H9 (cell line): ENCODE results near the gene SLC34A1. TPM values are rescaled to one million over a fixed set of nuclear protein-coding genes. Genes with fewer than 3 reads are reported as not detected.

ENCODE experiments used
- DNase-seq: peaks from one replicate; pipeline ENCODE4 v3.0.0-alpha.2; 2017
- H2AFZ ChIP-seq: one replicate; pipeline ENCODE4 v1.6.1; 2013; ENCODE audit warnings: mild to moderate bottlenecking, low read length, control low read depth, moderate library complexity
- H2AK5ac ChIP-seq: 2 replicates; pipeline ENCODE4 v1.6.1; 2013; ENCODE audit warnings: low read length, control low read depth, mixed read lengths; ENCODE audit not compliant: insufficient read length
- H2BK120ac ChIP-seq: one replicate; pipeline ENCODE4 v1.6.1; 2013; ENCODE audit warnings: low read depth, mild to moderate bottlenecking, low read length, control low read depth, inconsistent platforms; ENCODE audit not compliant: poor library complexity, severe bottlenecking
- H2BK12ac ChIP-seq: 2 replicates; pipeline ENCODE4 v1.6.1; 2013; ENCODE audit warnings: low read length, control low read depth, mixed read lengths, low read depth; ENCODE audit not compliant: insufficient read length
- H2BK15ac ChIP-seq: 2 replicates; pipeline ENCODE4 v1.6.1; 2013; ENCODE audit warnings: low read depth, low read length, control low read depth
- H2BK20ac ChIP-seq: one replicate; pipeline ENCODE4 v1.6.1; 2013; ENCODE audit warnings: low read depth, mild to moderate bottlenecking, low read length, control low read depth, inconsistent platforms; ENCODE audit not compliant: poor library complexity, severe bottlenecking
- H2BK5ac ChIP-seq: 2 replicates; pipeline ENCODE4 v1.6.1; 2013; ENCODE audit warnings: low read length, control low read depth, mixed read lengths; ENCODE audit not compliant: insufficient read length
- H3K14ac ChIP-seq: 2 replicates; pipeline ENCODE4 v1.6.1; 2013; ENCODE audit warnings: low read length, control low read depth; ENCODE audit not compliant: insufficient read depth
- H3K18ac ChIP-seq: 2 replicates; pipeline ENCODE4 v1.6.1; 2013; ENCODE audit warnings: low read depth, mild to moderate bottlenecking, mixed read lengths, low read length, control low read depth; ENCODE audit not compliant: insufficient read length
- H3K23ac ChIP-seq: 2 replicates; pipeline ENCODE4 v1.6.1; 2013; ENCODE audit warnings: low read length, control low read depth, mixed read lengths, low read depth; ENCODE audit not compliant: insufficient read length
- H3K23me2 ChIP-seq: 2 replicates; pipeline ENCODE4 v1.6.1; 2013; ENCODE audit warnings: low read depth, mild to moderate bottlenecking, mixed read lengths, low read length, control low read depth; ENCODE audit not compliant: insufficient read length, poor library complexity, severe bottlenecking
- H3K27ac ChIP-seq: 2 replicates; pipeline ENCODE4 v1.5.1; 2013; ENCODE audit warnings: low read length, control low read depth, mixed read lengths, low read depth; ENCODE audit not compliant: insufficient read length
- H3K27me3 ChIP-seq: 2 replicates; pipeline ENCODE4 v1.6.1; 2013; ENCODE audit warnings: low read length, control low read depth, inconsistent platforms; ENCODE audit not compliant: insufficient read depth
- H3K4ac ChIP-seq: 2 replicates; pipeline ENCODE4 v1.6.1; 2013; ENCODE audit warnings: low read depth, mild to moderate bottlenecking, control low read depth, inconsistent platforms, low read length, moderate library complexity
- H3K4me1 ChIP-seq: 2 replicates; pipeline ENCODE4 v1.6.1; 2013; ENCODE audit warnings: low read length, control low read depth, inconsistent platforms; ENCODE audit not compliant: insufficient read depth
- H3K4me2 ChIP-seq: 2 replicates; pipeline ENCODE4 v1.6.1; 2013; ENCODE audit warnings: low read length, control low read depth, mixed read lengths; ENCODE audit not compliant: insufficient read length, insufficient read depth
- H3K56ac ChIP-seq: 2 replicates; pipeline ENCODE4 v1.6.1; 2013; ENCODE audit warnings: low read depth, mild to moderate bottlenecking, mixed read lengths, low read length, control low read depth; ENCODE audit not compliant: insufficient read length
- H3K79me1 ChIP-seq: 2 replicates; pipeline ENCODE4 v1.6.1; 2013; ENCODE audit warnings: low read depth, mild to moderate bottlenecking, moderate library complexity, low read length, control low read depth, inconsistent platforms; ENCODE audit not compliant: insufficient read depth, poor library complexity, severe bottlenecking
- H3K79me2 ChIP-seq: 2 replicates; pipeline ENCODE4 v1.6.1; 2013; ENCODE audit warnings: low read length, control low read depth, inconsistent platforms; ENCODE audit not compliant: insufficient read depth
- H3K9ac ChIP-seq: 2 replicates; pipeline ENCODE4 v1.6.1; 2013; ENCODE audit warnings: low read length, control low read depth, mixed read lengths; ENCODE audit not compliant: insufficient read length; ENCODE audit errors: extremely low read depth
- H3K9me3 ChIP-seq: one replicate; pipeline ENCODE4 v1.6.1; 2013; ENCODE audit warnings: low read depth, low read length, inconsistent platforms; ENCODE audit not compliant: control insufficient read depth
- H3T11ph ChIP-seq: one replicate; pipeline ENCODE4 v1.6.1; 2013; ENCODE audit warnings: mild to moderate bottlenecking, low read length, control low read depth, inconsistent platforms
- H4K20me1 ChIP-seq: one replicate; pipeline ENCODE4 v1.6.1; 2013; ENCODE audit not compliant: control insufficient read depth, insufficient read length, insufficient read depth
- H4K5ac ChIP-seq: 2 replicates; pipeline ENCODE4 v1.6.1; 2013; ENCODE audit warnings: low read depth, mild to moderate bottlenecking, mixed read lengths, low read length, control low read depth; ENCODE audit not compliant: insufficient read length
- H4K8ac ChIP-seq: replicated peaks from 2 replicates; pipeline ENCODE4 v1.6.1; 2013; ENCODE audit warnings: low read length, control low read depth, mixed read lengths, low read depth; ENCODE audit not compliant: insufficient read length
- H4K91ac ChIP-seq: 2 replicates; pipeline ENCODE4 v1.6.1; 2013; ENCODE audit warnings: low read depth, mild to moderate bottlenecking, moderate library complexity, mixed read lengths, low read length, control low read depth; ENCODE audit not compliant: insufficient read length
- H3K27ac Mint-ChIP-seq, 3 experiments: 2 replicates in 2 of 3; 3 replicates in 1 of 3; pipeline ENCODE4 v1.8.0; 2020 to 2021; ENCODE audit warnings: mixed read lengths in 3 of 3, mild to moderate bottlenecking in 1 of 3, moderate library complexity in 1 of 3
- H3K27me3 Mint-ChIP-seq: 2 replicates; pipeline ENCODE4 v1.8.0; 2021; ENCODE audit warnings: low read depth, mild to moderate bottlenecking, moderate library complexity, mixed read lengths
- H3K36me3 Mint-ChIP-seq, 3 experiments: 2 replicates in 2 of 3; 3 replicates in 1 of 3; pipeline ENCODE4 v1.8.0; 2020 to 2021; ENCODE audit warnings: low read depth in 3 of 3, mixed read lengths in 3 of 3; ENCODE audit not compliant: insufficient read depth in 1 of 3
- H3K4me1 Mint-ChIP-seq, 2 experiments: 2 replicates each; pipeline ENCODE4 v1.8.0; 2020; ENCODE audit warnings: mixed read lengths in 2 of 2
- H3K4me3 Mint-ChIP-seq, 2 experiments: 2 replicates in 1 of 2; 3 replicates in 1 of 2; pipeline ENCODE4 v1.8.0; 2020 to 2021; ENCODE audit warnings: mild to moderate bottlenecking in 2 of 2, mixed read lengths in 2 of 2, moderate library complexity in 1 of 2
- H3K9me3 Mint-ChIP-seq, 2 experiments: 2 replicates in 1 of 2; 3 replicates in 1 of 2; pipeline ENCODE4 v1.8.0; 2020; ENCODE audit warnings: mild to moderate bottlenecking in 2 of 2, mixed read lengths in 2 of 2, moderate library complexity in 1 of 2
- WGBS: extraction: QIAGEN DNeasy Blood & Tissue Kit; methylation state at CpG from one replicate; pipeline ENCODE4 v1.1.7; 2013; ENCODE audit warnings: missing lambda C conversion rate, low lambda C conversion rate, mixed read lengths; ENCODE audit not compliant: insufficient read length; ENCODE audit errors: extremely low coverage; 5-methylcytosine and 5-hydroxymethylcytosine counted together
- total RNA-seq: library from RNA; stranded (reverse); gene quantifications from 2 replicates; pipeline ENCODE4 v1.2.1, GENCODE V29; 2021
- TF ChIP-seq, protein P1 (sequence below): fragments of 200-600 bp; sonication (generic); conservative IDR thresholded peaks from 3 replicates; pipeline ENCODE4 v1.8.0; 2021; ENCODE audit warnings: antibody characterized with exemption, mild to moderate bottlenecking

SLC34A1 gene
- total RNA-seq, 1 experiment from 2014 or later, result not detected

DNA sequence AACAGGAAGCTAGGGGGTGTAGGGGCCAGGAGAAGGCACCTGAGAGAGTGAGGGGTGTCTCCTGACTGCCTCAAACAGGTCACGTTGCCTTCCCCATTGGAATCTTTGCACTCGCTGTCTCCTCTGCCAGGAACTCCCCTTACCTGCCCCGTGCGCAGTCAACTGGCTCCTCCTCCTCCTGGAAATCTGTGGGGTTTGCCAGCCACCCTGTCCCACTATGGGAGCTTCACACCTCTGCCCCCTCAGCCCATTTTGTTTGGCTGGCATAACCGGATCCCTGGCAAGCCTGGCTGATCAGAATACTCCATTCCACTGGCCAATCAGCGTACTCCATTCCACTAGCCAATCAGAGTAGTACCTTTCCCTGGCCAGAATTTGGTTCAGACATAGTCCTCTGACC, 10.4 kb upstream of the SLC34A1 start:
- peaks cover 30 to 50% of the 10 kb centered on the region in 2 experiments for H3K4me1 Mint-ChIP-seq
- Histone ChIP-seq H3K9ac (no peak overlapping the region), H3K79me1 (no peaks in the 10 kb centered on the region), H4K8ac (no peak overlapping the region), H3K79me2 (no peaks in the 10 kb centered on the region), H3K56ac (no peak overlapping the region), H3K23ac (no peak overlapping the region), H4K5ac (no peak overlapping the region), H3K14ac (no peak overlapping the region), H3K4me1 (peaks cover 4% of the 10 kb centered on the region; the same call in 1 of the 2 replicates), H3K4ac (no peak overlapping the region), H4K20me1 (no peaks in the 10 kb centered on the region), H2BK12ac (no peak overlapping the region), H4K91ac (no peak overlapping the region), H3K27ac (no peak overlapping the region), H3K18ac (no peak overlapping the region), H3K9me3 (no peaks in the 10 kb centered on the region), H3K4me2 (no peak overlapping the region), H2AK5ac (no peak overlapping the region), H2BK5ac (no peak overlapping the region), H2BK15ac (no peak overlapping the region), H3K23me2 (peaks cover 4% of the 10 kb centered on the region), H2AFZ (no peak overlapping the region), H3K27me3 (no peaks in the 10 kb centered on the region), H2BK20ac (no peak overlapping the region), H2BK120ac (no peak overlapping the region), H3T11ph (no peak overlapping the region)
- TF ChIP-seq, protein P1, sequence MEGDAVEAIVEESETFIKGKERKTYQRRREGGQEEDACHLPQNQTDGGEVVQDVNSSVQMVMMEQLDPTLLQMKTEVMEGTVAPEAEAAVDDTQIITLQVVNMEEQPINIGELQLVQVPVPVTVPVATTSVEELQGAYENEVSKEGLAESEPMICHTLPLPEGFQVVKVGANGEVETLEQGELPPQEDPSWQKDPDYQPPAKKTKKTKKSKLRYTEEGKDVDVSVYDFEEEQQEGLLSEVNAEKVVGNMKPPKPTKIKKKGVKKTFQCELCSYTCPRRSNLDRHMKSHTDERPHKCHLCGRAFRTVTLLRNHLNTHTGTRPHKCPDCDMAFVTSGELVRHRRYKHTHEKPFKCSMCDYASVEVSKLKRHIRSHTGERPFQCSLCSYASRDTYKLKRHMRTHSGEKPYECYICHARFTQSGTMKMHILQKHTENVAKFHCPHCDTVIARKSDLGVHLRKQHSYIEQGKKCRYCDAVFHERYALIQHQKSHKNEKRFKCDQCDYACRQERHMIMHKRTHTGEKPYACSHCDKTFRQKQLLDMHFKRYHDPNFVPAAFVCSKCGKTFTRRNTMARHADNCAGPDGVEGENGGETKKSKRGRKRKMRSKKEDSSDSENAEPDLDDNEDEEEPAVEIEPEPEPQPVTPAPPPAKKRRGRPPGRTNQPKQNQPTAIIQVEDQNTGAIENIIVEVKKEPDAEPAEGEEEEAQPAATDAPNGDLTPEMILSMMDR, result 0 out of 3 replicates have a peak, but pooled peaks have one; percentile 21
- peaks cover 2 to 15% (median 3%) of the 10 kb centered on the region in 3 experiments for H3K36me3 Mint-ChIP-seq
- H3K9me3 Mint-ChIP-seq, result no peaks in the 10 kb centered on the region; a peak in 1 of 5 replicates
- WGBS, result no CpG with 5 or more reads among the region's 6 CpGs
- peak; percentile 65 for DNase-seq
- peak overlapping the region in 1 of 3 experiments; percentile 83; a peak in 3 of 7 replicates for H3K27ac Mint-ChIP-seq
- H3K4me3 Mint-ChIP-seq, result peak overlapping the region in 1 of 2 experiments; percentile 55; a peak in 3 of 5 replicates
- H3K27me3 Mint-ChIP-seq, result peaks cover 3% of the 10 kb centered on the region
